A549 (cell line): ENCODE data around the gene NTRK3. TPM values are rescaled to one million over a fixed set of nuclear protein-coding genes. Genes with fewer than 3 reads are reported as not detected.

Source experiments
- ATAC-seq, 2 experiments: fragments of 200-7000 bp in 1 of 2; fragments of >200 bp in 1 of 2; cut with Nextera tagmentation in 1 of 2; cut with Tn5 transposase in 1 of 2; 3 replicates each; pipeline versions ENCODE4 v1.8.0 to v1.9.1; 2018 to 2020; ENCODE audit warnings: mild to moderate bottlenecking in 1 of 2, moderate library complexity in 1 of 2
- CTCF ChIA-PET: fragments of 300-600 bp; sonication (Branson Sonifier 250); formaldehyde crosslinking; extraction: SDS; loops from one replicate; lab custom pipeline; 2021; ENCODE audit warnings: antibody characterized with exemption, inconsistent platforms; lab: Yijun Ruan, JAX
- POLR2A ChIA-PET: fragments of 350-600 bp; formaldehyde crosslinking; extraction: SDS; loops from one replicate; lab custom pipeline; 2021; ENCODE audit warnings: antibody characterized with exemption, inconsistent platforms; lab: Yijun Ruan, JAX
- DNase-seq, 2 experiments: peaks; one replicate each; pipeline versions ENCODE4 v3.0.0 to v3.0.0-alpha.2; 2011 to 2016; ENCODE audit warnings: low read depth in 1 of 2, low spot score in 1 of 2
- FAIRE-seq: peaks from 2 replicates; lab custom pipeline; 2011; peaks lifted over from hg19 to GRCh38; lab: Jason Lieb, UNC
- H3K27ac ChIP-seq, 2 experiments: fragments of >200 bp; sonication (Bioruptor Twin); formaldehyde crosslinking; 3 replicates each; pipeline ENCODE4 v1.5.1; 2016 to 2017
- H3K4me1 ChIP-seq: fragments of >200 bp; sonication (Bioruptor Twin); formaldehyde crosslinking; 3 replicates; pipeline ENCODE4 v1.6.1; 2016
- H3K4me2 ChIP-seq: fragments of >200 bp; sonication (Bioruptor Twin); formaldehyde crosslinking; 3 replicates; pipeline ENCODE4 v1.6.1; 2016
- H3K4me3 ChIP-seq: fragments of >200 bp; sonication (Bioruptor Twin); formaldehyde crosslinking; 3 replicates; pipeline ENCODE4 v1.5.1; 2016
- H3K9me3 ChIP-seq: fragments of >200 bp; sonication (Bioruptor Twin); formaldehyde crosslinking; 3 replicates; pipeline ENCODE4 v1.6.1; 2016
- BCL3 ChIP-seq: fragments of >200 bp; sonication (Bioruptor Twin); formaldehyde crosslinking; IDR thresholded peaks from 3 replicates; pipeline ENCODE4 v1.6.1; 2016
- CBX8 ChIP-seq: fragments of 200-600 bp; sonication (generic); IDR thresholded peaks from 2 replicates; pipeline ENCODE4 v1.6.1; 2016
- CHD2 ChIP-seq: fragments of 150-350 bp; IDR thresholded peaks from 2 replicates; pipeline ENCODE4 v1.6.1; 2014; ENCODE audit warnings: low read length; ENCODE audit not compliant: partially characterized antibody
- CHD4 ChIP-seq: fragments of 200-600 bp; sonication (generic); IDR thresholded peaks from 2 replicates; pipeline ENCODE4 v1.6.1; 2016; ENCODE audit warnings: antibody characterized with exemption, mild to moderate bottlenecking, borderline replicate concordance
- CTCF ChIP-seq: fragments of >200 bp; sonication (Bioruptor Twin); formaldehyde crosslinking; IDR thresholded peaks from 3 replicates; pipeline ENCODE4 v1.5.1; 2016
- ELK1 ChIP-seq: fragments of 150-350 bp; IDR thresholded peaks from 2 replicates; pipeline ENCODE4 v1.6.1; 2014; ENCODE audit warnings: low read depth, mild to moderate bottlenecking, low read length
- EP300 ChIP-seq, 2 experiments: fragments of >200 bp; sonication (Bioruptor Twin); formaldehyde crosslinking; IDR thresholded peaks; 2 replicates in 1 of 2; 3 replicates in 1 of 2; pipeline ENCODE4 v1.6.1; 2016 to 2017
- GATA3 ChIP-seq: IDR thresholded peaks from 2 replicates; pipeline ENCODE4 v1.6.1; 2012; ENCODE audit warnings: borderline replicate concordance
- HDAC2 ChIP-seq: fragments of 200-600 bp; sonication (generic); IDR thresholded peaks from 2 replicates; pipeline ENCODE4 v1.6.1; 2016
- HES2 ChIP-seq: fragments of >200 bp; sonication (Bioruptor Twin); formaldehyde crosslinking; IDR thresholded peaks from 2 replicates; pipeline ENCODE4 v1.6.1; 2016
- HOXA7 ChIP-seq: fragments of 250-450 bp; sonication (Bioruptor Pico); IDR thresholded peaks from 2 replicates; pipeline ENCODE4 v1.5.0; 2020; ENCODE audit warnings: mild to moderate bottlenecking, moderate library complexity
- HOXB5 ChIP-seq: fragments of 250-450 bp; sonication (Bioruptor Pico); IDR thresholded peaks from 2 replicates; pipeline ENCODE4 v1.5.0; 2020; ENCODE audit warnings: mild to moderate bottlenecking, moderate library complexity
- JUN ChIP-seq, 2 experiments: fragments of >200 bp; sonication (Bioruptor Twin); formaldehyde crosslinking; IDR thresholded peaks; 2 replicates in 1 of 2; 3 replicates in 1 of 2; pipeline ENCODE4 v1.6.1; 2016 to 2017
- JUNB ChIP-seq: fragments of >200 bp; sonication (Bioruptor Twin); formaldehyde crosslinking; IDR thresholded peaks from 2 replicates; pipeline ENCODE4 v1.6.1; 2016
- MAFK ChIP-seq: fragments of 450-650 bp; IDR thresholded peaks from 2 replicates; pipeline ENCODE4 v1.6.1; 2014; ENCODE audit not compliant: partially characterized antibody
- MAZ ChIP-seq: fragments of 150-350 bp; IDR thresholded peaks from 2 replicates; pipeline ENCODE4 v1.6.1; 2014; ENCODE audit warnings: antibody characterized with exemption, low read depth, low read length, borderline replicate concordance
- MYC ChIP-seq: IDR thresholded peaks from 2 replicates; pipeline ENCODE4 v1.6.1; 2012; ENCODE audit warnings: mild to moderate bottlenecking, inconsistent platforms, low read length, improper control_type of control experiment, borderline replicate concordance
- NPAS2 ChIP-seq: fragments of 250-450 bp; sonication (Bioruptor Pico); IDR thresholded peaks from 2 replicates; pipeline ENCODE4 v1.8.0; 2022; ENCODE audit warnings: mild to moderate bottlenecking, moderate library complexity, borderline replicate concordance
- PBX3 ChIP-seq: IDR thresholded peaks from 2 replicates; pipeline ENCODE4 v1.6.1; 2012
- REST ChIP-seq: fragments of 200-600 bp; sonication (generic); IDR thresholded peaks from 2 replicates; pipeline ENCODE4 v1.6.1; 2016; ENCODE audit warnings: antibody characterized with exemption, mild to moderate bottlenecking, moderate library complexity
- ZNF302 ChIP-seq: fragments of 250-450 bp; sonication (Bioruptor Pico); IDR thresholded peaks from 2 replicates; pipeline ENCODE4 v1.9.0; 2021; ENCODE audit warnings: inconsistent platforms, mild to moderate bottlenecking, moderate library complexity
- ZSCAN20 ChIP-seq: fragments of 250-450 bp; sonication (Bioruptor Pico); IDR thresholded peaks from 2 replicates; pipeline ENCODE4 v1.8.0; 2022; ENCODE audit warnings: mild to moderate bottlenecking, moderate library complexity
- WGBS: methylation state at CpG from one replicate; pipeline ENCODE4 v1.1.6; 2017; ENCODE audit errors: missing lambda C conversion rate; 5-methylcytosine and 5-hydroxymethylcytosine counted together
- polyA plus RNA-seq, 4 experiments: library from polyadenylated mRNA; depleted of rRNA in 3 of 4; stranded (reverse); fragments of >200 nt; fragmentation: RNase III in 1 of 4; extraction: RNeasy Plus Mini Kit Qiagen cat#74134 plus additional on column Dnase treatment in 1 of 4; gene quantifications; 2 replicates in 3 of 4; 3 replicates in 1 of 4; pipeline ENCODE4 v1.2.3, GENCODE V29; 2011 to 2017

The NTRK3 gene
- polyA plus RNA-seq, 2 of the 4 experiments (the other 2 are of a cell fraction), result 55.0 to 55.2 TPM

- peaks cover 6% of the 10 kb centered on the region for H3K4me1 ChIP-seq
- ATAC-seq (no peak), FAIRE-seq (no peak), DNase-seq (no peak)
- whole genome bisulfite sequencing, result 22% methylated on average over 2 of the region's 2 CpGs
- no peak overlapping the region for H3K4me2 ChIP-seq
- TF ChIP-seq PBX3 (no peak), HOXB5 (no peak), MYC (no peak), CHD2 (no peak), CTCF (no peak), CBX8 (no peak), HDAC2 (no peak), HES2 (no peak), HOXA7 (CRISPR knock-in tag) (no peak)
- no peak overlapping the region for H3K4me3 ChIP-seq
- H3K9me3 ChIP-seq, result no peaks in the 10 kb centered on the region
- ChIA-PET CTCF (interaction anchor here (0.9 to 1.4 kb wide), 4 partner anchors 15 to 220 kb away, joined by 3 to 5 read pairs (median 4); no protein-coding TSS in a partner anchor), POLR2A (no interaction called here)
- H3K27ac ChIP-seq, result no peak overlapping the region
Observed at GRCh38 chr15:88230823-88231222, 25.7 kb downstream of the NTRK3 start.

- Histone ChIP-seq H3K27ac (no peak overlapping the region), H3K9me3 (no peaks in the 10 kb centered on the region), H3K4me2 (no peak overlapping the region)
- ChIA-PET CTCF (interaction anchor here (2.2 kb wide), 1 partner anchor 22 kb away, joined by 7 read pairs; no protein-coding TSS in a partner anchor), POLR2A (no interaction called here)
- no peak for DNase-seq
- 37% methylated on average over 5 of the region's 5 CpGs for WGBS
- TF ChIP-seq GATA3, result no peak
- no peak for TF ChIP-seq BCL3
- no peak for TF ChIP-seq EP300 (IDR thresholded peaks at IDR 0.05)
- TF ChIP-seq ZSCAN20 (CRISPR knock-in tag), result no peak
- no peak for TF ChIP-seq HES2
- TF ChIP-seq JUN (IDR thresholded peaks at IDR 0.05), result no peak
- TF ChIP-seq ELK1, result no peak
- TF ChIP-seq MAFK, result no peak
- TF ChIP-seq MAZ, result no peak
- no peak for TF ChIP-seq NPAS2 (CRISPR knock-in tag)
- no peak for TF ChIP-seq ZNF302 (CRISPR knock-in tag)
- no peak for TF ChIP-seq JUNB
- no peak for TF ChIP-seq CHD4
- no peak for TF ChIP-seq REST
- TF ChIP-seq, all 56 proteins: peak for 0
- H3K4me1 ChIP-seq, result no peaks in the 10 kb centered on the region
- no peak; a peak in 1 of 6 replicates for ATAC-seq
- no peak for FAIRE-seq
- H3K4me3 ChIP-seq, result no peak overlapping the region
Observed at GRCh38 chr15:88225461-88225860, 31.1 kb downstream of the NTRK3 start.
